Mesenchymal stem cell (in vitro differentiated cells and primary cell): Measurements from ENCODE around the gene PUDP.

Source experiments
- DNase-seq: peaks from one replicate; pipeline ENCODE4 v3.0.0-alpha.2; 2013
- H2AFZ ChIP-seq: one replicate; pipeline ENCODE4 v1.6.1; 2013; ENCODE audit warnings: low read depth, mild to moderate bottlenecking, control low read depth, inconsistent platforms, low read length, moderate library complexity
- H2AK5ac ChIP-seq: 2 replicates; pipeline ENCODE4 v1.6.1; 2013; ENCODE audit warnings: low read length, moderate library complexity, mild to moderate bottlenecking, inconsistent platforms; ENCODE audit not compliant: severe bottlenecking
- H2BK120ac ChIP-seq: one replicate; pipeline ENCODE4 v1.6.1; 2013; ENCODE audit warnings: low read depth, mild to moderate bottlenecking, inconsistent platforms, low read length, moderate library complexity
- H2BK12ac ChIP-seq, 2 experiments: one replicate each; pipeline ENCODE4 v1.6.1; 2013; ENCODE audit warnings: inconsistent platforms in 2 of 2, low read length in 2 of 2, mild to moderate bottlenecking in 2 of 2, moderate library complexity in 2 of 2, control low read depth in 1 of 2
- H2BK15ac ChIP-seq: one replicate; pipeline ENCODE4 v1.6.1; 2013; ENCODE audit warnings: mild to moderate bottlenecking, low read depth, inconsistent platforms; ENCODE audit not compliant: poor library complexity, severe bottlenecking
- H2BK5ac ChIP-seq: 2 replicates; pipeline ENCODE4 v1.6.1; 2013; ENCODE audit warnings: low read depth, mild to moderate bottlenecking, low read length, control low read depth, inconsistent platforms; ENCODE audit not compliant: poor library complexity, severe bottlenecking
- H3K14ac ChIP-seq, 2 experiments: one replicate each; pipeline ENCODE4 v1.6.1; 2013; ENCODE audit warnings: inconsistent platforms in 2 of 2, low read length in 2 of 2, control low read depth in 1 of 2, mild to moderate bottlenecking in 1 of 2, moderate library complexity in 1 of 2
- H3K18ac ChIP-seq, 2 experiments: one replicate each; pipeline ENCODE4 v1.6.1; 2013; ENCODE audit warnings: inconsistent platforms in 2 of 2, low read length in 2 of 2, control low read depth in 1 of 2, low read depth in 1 of 2, mild to moderate bottlenecking in 1 of 2
- H3K23ac ChIP-seq, 2 experiments: one replicate each; pipeline ENCODE4 v1.6.1; 2013; ENCODE audit warnings: inconsistent platforms in 2 of 2, low read length in 2 of 2, mild to moderate bottlenecking in 2 of 2, moderate library complexity in 2 of 2, control low read depth in 1 of 2
- H3K27ac ChIP-seq: 2 replicates; pipeline ENCODE4 v1.5.1; 2013; ENCODE audit warnings: mild to moderate bottlenecking, moderate library complexity, low read length, control low read depth, inconsistent platforms; ENCODE audit not compliant: poor library complexity, severe bottlenecking
- H3K27me3 ChIP-seq, 2 experiments: 2 replicates each; pipeline versions ENCODE4 v1.6.1 to v1.7.0; 2013; ENCODE audit warnings: low read length in 2 of 2, mild to moderate bottlenecking in 2 of 2, moderate library complexity in 2 of 2, control low read depth in 1 of 2, inconsistent platforms in 1 of 2; ENCODE audit not compliant: control insufficient read depth in 1 of 2, insufficient read depth in 1 of 2
- H3K36me3 ChIP-seq, 2 experiments: 2 replicates each; pipeline versions ENCODE4 v1.6.1 to v1.7.0; 2013; ENCODE audit warnings: low read length in 2 of 2, control low read depth in 1 of 2, inconsistent platforms in 1 of 2, low read depth in 1 of 2, mild to moderate bottlenecking in 1 of 2; ENCODE audit not compliant: insufficient read depth in 2 of 2, control insufficient read depth in 1 of 2
- H3K4ac ChIP-seq, 2 experiments: one replicate each; pipeline ENCODE4 v1.6.1; 2013; ENCODE audit warnings: inconsistent platforms in 2 of 2, low read length in 2 of 2, mild to moderate bottlenecking in 2 of 2, moderate library complexity in 2 of 2, control low read depth in 1 of 2, low read depth in 1 of 2
- H3K4me1 ChIP-seq: 2 replicates; pipeline ENCODE4 v1.6.1; 2013; ENCODE audit warnings: low read depth, low read length, control low read depth; ENCODE audit not compliant: control insufficient read depth, insufficient read depth
- H3K4me2 ChIP-seq: 2 replicates; pipeline ENCODE4 v1.6.1; 2013; ENCODE audit warnings: low read length, mild to moderate bottlenecking, inconsistent platforms; ENCODE audit not compliant: poor library complexity, severe bottlenecking
- H3K4me3 ChIP-seq, 2 experiments: 2 replicates each; pipeline versions ENCODE4 v1.5.1 to v1.7.0; 2013; ENCODE audit warnings: low read length in 2 of 2, mild to moderate bottlenecking in 2 of 2, control low read depth in 1 of 2, low read depth in 1 of 2; ENCODE audit not compliant: insufficient read depth in 1 of 2
- H3K79me1 ChIP-seq: replicated peaks from 2 replicates; pipeline ENCODE4 v1.6.1; 2013; ENCODE audit warnings: mild to moderate bottlenecking, control low read depth, low read length, inconsistent platforms; ENCODE audit not compliant: poor library complexity, severe bottlenecking
- H3K9ac ChIP-seq: 2 replicates; pipeline ENCODE4 v1.7.0; 2013; ENCODE audit warnings: mild to moderate bottlenecking, low read length, moderate library complexity
- H3K9me3 ChIP-seq: 2 replicates; pipeline ENCODE4 v1.7.0; 2013; ENCODE audit warnings: mild to moderate bottlenecking, low read length; ENCODE audit not compliant: control insufficient read depth
- H4K8ac ChIP-seq: one replicate; pipeline ENCODE4 v1.6.1; 2013; ENCODE audit warnings: inconsistent platforms, mild to moderate bottlenecking, low read length, moderate library complexity
- H4K91ac ChIP-seq: one replicate; pipeline ENCODE4 v1.6.1; 2013; ENCODE audit warnings: mild to moderate bottlenecking, low read length, inconsistent platforms
- WGBS: methylation state at CpG from one replicate; pipeline ENCODE4 v1.1.7; 2013; ENCODE audit warnings: mixed read lengths; 5-methylcytosine and 5-hydroxymethylcytosine counted together

PUDP gene

GRCh38 chrX:7083468-7084396 lies 64.2 kb downstream of the PUDP start:
- Histone ChIP-seq H3K18ac (no peak overlapping the region), H3K23ac (no peak overlapping the region), H2BK5ac (no peak overlapping the region), H2BK15ac (no peak overlapping the region), H2AK5ac (no peak overlapping the region), H3K4me1 (peaks cover 12% of the 10 kb centered on the region), H3K9me3 (no peaks in the 10 kb centered on the region), H2AFZ (no peak overlapping the region), H3K4me3 (no peak overlapping the region), H3K4ac (no peak overlapping the region), H3K14ac (no peak overlapping the region), H2BK120ac (no peak overlapping the region), H2BK12ac (no peak overlapping the region), H3K79me1 (peaks cover 3% of the 10 kb centered on the region), H3K9ac (no peak overlapping the region), H3K27ac (peak overlapping the region; percentile 88), H4K91ac (no peak overlapping the region), H3K27me3 (peaks cover 0 to 3% of the 10 kb centered on the region in 2 experiments), H3K4me2 (no peak overlapping the region), H3K36me3 (peaks cover 0 to 7% of the 10 kb centered on the region in 2 experiments), H4K8ac (no peak overlapping the region)
- 59% methylated on average over 9 of the region's 21 CpGs for WGBS
- DNase-seq, result peak; percentile 91

GRCh38 chrX:7083021-7083420 lies 64.9 kb downstream of the PUDP start:
- Histone ChIP-seq H2BK15ac (no peak overlapping the region), H3K79me1 (peaks cover 1% of the 10 kb centered on the region), H4K91ac (no peak overlapping the region), H3K4me1 (peaks cover 12% of the 10 kb centered on the region), H3K18ac (no peak overlapping the region), H3K27me3 (peaks cover 0 to 3% of the 10 kb centered on the region in 2 experiments), H3K4me3 (no peak overlapping the region), H3K27ac (peak overlapping the region; percentile 88), H2BK5ac (no peak overlapping the region), H3K9ac (no peak overlapping the region), H3K14ac (no peak overlapping the region), H3K4me2 (no peak overlapping the region), H2BK12ac (no peak overlapping the region), H4K8ac (no peak overlapping the region), H2AFZ (no peak overlapping the region), H3K9me3 (no peaks in the 10 kb centered on the region), H2BK120ac (no peak overlapping the region), H3K4ac (no peak overlapping the region), H3K23ac (no peak overlapping the region), H2AK5ac (peak overlapping the region; percentile 75), H3K36me3 (peaks cover 0 to 7% of the 10 kb centered on the region in 2 experiments)
- no CpG with 5 or more reads among the region's 1 CpG for WGBS
- no peak for DNase-seq

GRCh38 chrX:7082556-7082955 lies 65.4 kb downstream of the PUDP start:
- H3K18ac ChIP-seq, result no peak overlapping the region
- no peak overlapping the region for H3K4ac ChIP-seq
- no peak overlapping the region for H4K91ac ChIP-seq
- peak overlapping the region; percentile 62 for H2BK5ac ChIP-seq
- no peak overlapping the region for H3K4me3 ChIP-seq
- no peak overlapping the region for H3K14ac ChIP-seq
- peaks cover 0 to 7% of the 10 kb centered on the region in 2 experiments for H3K36me3 ChIP-seq
- H3K79me1 ChIP-seq, result no peaks in the 10 kb centered on the region
- H2BK120ac ChIP-seq, result no peak overlapping the region
- H4K8ac ChIP-seq, result no peak overlapping the region
- no peak for DNase-seq
- no peak overlapping the region for H2AFZ ChIP-seq
- WGBS, result 100% methylated on average over 3 of the region's 5 CpGs
- peaks cover 12% of the 10 kb centered on the region for H3K4me1 ChIP-seq
- peak overlapping the region; percentile 88 for H3K27ac ChIP-seq
- peaks cover 0 to 3% of the 10 kb centered on the region in 2 experiments for H3K27me3 ChIP-seq
- no peak overlapping the region for H3K23ac ChIP-seq
- peak overlapping the region; percentile 75 for H2AK5ac ChIP-seq
- H3K9me3 ChIP-seq, result no peaks in the 10 kb centered on the region
- H2BK12ac ChIP-seq, result no peak overlapping the region
- no peak overlapping the region for H3K9ac ChIP-seq
- no peak overlapping the region for H2BK15ac ChIP-seq
- no peak overlapping the region for H3K4me2 ChIP-seq
